ENCODE measurements around the gene ZIC1.

Gene ZIC1

GRCh38 chr3:147409143-147410115, at the start of gene ZIC1:
Gene ZIC1, plus strand, starts transcription at chr3:147409365. Its CDS starts 748 bp downstream, at chr3:147410113.
- DNase-seq (ENCODE audit: low spot score), result no peak

DNA sequence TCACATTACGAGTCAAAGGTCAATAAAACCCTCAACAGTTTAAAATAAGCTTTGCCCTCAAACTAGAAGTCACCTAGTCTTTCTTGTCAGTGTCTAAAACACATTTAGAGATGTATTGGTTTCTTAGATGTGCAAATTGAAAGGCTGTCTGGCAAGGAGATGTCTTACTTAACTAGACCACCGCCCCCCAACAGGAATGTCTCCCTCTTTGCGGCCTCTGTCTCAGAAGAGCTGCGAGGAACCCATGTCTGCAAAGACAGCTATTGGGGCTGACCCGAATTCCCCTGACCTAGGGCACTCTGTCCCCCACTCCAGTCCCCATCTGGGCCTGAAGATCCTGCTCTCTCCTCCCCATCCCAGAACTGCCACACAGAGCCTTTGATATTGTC, 49.1 kb upstream of the ZIC1 start:
- DNase-seq (ENCODE audit: low spot score), result no peak

- DNase-seq (ENCODE audit: low spot score), result no peak
Observed at GRCh38 chr3:147360646-147361453, 48.3 kb upstream of the ZIC1 start.

DNA sequence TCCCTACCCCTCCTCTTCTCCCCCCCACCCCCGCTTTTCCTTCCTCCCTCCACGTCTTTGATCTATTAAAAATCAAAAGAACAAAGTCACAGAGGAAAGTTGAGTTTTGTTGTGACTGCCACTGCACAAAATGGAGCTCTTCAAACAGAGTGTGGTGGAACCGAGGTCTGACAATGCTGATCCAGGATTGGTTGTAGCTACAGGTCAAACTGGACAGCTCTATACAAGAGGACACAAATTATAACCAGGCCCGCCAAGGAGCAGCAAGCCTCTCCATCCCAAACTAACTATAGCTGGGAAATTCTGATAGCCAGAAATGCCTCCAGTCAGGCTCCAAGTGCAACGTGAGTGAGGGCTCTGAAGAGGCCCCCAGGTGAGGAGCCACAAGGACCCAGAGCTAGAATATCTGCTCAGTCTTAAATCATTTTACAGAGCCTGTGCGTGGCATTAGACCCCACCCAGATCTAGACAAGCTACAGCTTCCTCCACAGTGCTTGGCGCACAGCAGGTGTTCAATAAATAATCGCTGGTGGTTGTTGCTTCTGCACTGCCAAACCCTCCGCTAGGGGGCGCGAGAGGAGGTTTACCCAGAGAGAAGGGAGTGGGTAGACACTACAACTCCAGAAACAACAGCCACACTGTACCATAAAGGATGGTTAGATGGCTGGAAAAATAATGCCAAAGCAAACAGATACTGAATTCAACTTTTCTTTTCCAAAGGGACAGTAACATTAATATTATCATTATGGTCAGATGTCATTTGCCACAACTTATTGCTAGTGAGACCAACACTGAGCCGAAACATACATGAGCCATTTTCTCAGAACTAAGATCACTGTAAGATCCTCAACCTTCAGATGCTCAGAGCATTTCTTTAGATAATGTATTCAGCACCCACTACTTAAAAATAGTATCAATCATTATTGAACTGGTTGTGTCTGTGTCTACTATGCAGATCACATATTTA, 47.4 kb upstream of the ZIC1 start:
- peak; percentile 33 for DNase-seq (ENCODE audit: low spot score)

- DNase-seq (ENCODE audit: low spot score), result no peak
Observed at GRCh38 chr3:147364771-147365170, 44.4 kb upstream of the ZIC1 start.

- no peak for DNase-seq (ENCODE audit: low spot score)
Observed at GRCh38 chr3:147365196-147366115, 43.7 kb upstream of the ZIC1 start.

GRCh38 chr3:147367676-147368075, 41.5 kb upstream of the ZIC1 start:
- no peak for DNase-seq (ENCODE audit: low spot score)

GRCh38 chr3:147368151-147368550, 41.0 kb upstream of the ZIC1 start:
- no peak for DNase-seq (ENCODE audit: low spot score)

GRCh38 chr3:147368561-147369221, 40.5 kb upstream of the ZIC1 start:
- no peak for DNase-seq (ENCODE audit: low spot score)

- no peak for DNase-seq (ENCODE audit: low spot score)
Observed at GRCh38 chr3:147369231-147369630, 39.9 kb upstream of the ZIC1 start.

DNA sequence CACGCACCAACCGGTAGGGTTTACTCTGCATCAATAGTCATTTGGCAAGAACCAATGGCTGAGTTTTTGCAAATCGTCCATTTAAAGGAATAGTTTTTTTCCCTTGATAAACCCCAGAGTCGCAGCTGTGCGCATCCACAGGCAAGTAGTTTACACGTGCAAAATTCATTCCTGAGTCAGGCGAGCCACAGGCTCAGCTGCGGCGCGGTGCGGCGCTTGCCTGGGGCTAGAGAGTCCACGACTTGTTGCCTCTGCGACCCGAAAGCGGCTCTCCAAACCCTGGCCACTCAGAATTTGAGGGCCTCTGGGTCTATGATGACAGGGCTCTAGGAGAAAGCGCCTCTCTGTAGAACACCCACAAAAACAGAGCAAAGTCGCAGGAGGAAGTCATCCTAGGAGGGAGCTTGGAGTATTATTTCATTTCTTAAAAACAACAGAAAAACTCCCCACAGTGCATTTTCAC, 39.5 kb upstream of the ZIC1 start:
- DNase-seq (ENCODE audit: low spot score), result no peak

GRCh38 chr3:147370349-147370748, 38.8 kb upstream of the ZIC1 start:
- no peak for DNase-seq (ENCODE audit: low spot score)

DNA sequence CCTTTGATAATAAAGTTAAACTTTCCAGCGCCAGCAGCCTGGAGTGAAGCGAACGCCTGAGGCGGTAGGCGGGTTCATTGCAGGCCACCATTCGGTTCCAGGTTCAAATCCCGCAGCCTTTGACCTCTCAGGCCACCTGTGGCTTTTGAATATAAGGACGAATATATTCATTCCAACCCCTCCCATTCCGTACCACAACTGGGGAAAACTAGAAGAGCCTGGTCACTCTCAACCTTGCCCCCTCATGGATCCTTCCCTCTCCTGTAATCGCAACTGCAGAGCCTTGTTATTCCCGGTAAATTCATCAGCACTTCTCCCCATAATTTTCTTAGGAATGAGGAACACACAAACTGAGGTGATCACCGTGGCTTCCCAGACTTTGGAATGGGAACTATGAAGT, 38.0 kb upstream of the ZIC1 start:
- DNase-seq (ENCODE audit: low spot score), result no peak

- no peak for DNase-seq (ENCODE audit: low spot score)
Observed at GRCh38 chr3:147371771-147372340, 37.3 kb upstream of the ZIC1 start.

- DNase-seq (ENCODE audit: low spot score), result no peak
Observed at GRCh38 chr3:147372525-147373027, 36.6 kb upstream of the ZIC1 start.

DNA sequence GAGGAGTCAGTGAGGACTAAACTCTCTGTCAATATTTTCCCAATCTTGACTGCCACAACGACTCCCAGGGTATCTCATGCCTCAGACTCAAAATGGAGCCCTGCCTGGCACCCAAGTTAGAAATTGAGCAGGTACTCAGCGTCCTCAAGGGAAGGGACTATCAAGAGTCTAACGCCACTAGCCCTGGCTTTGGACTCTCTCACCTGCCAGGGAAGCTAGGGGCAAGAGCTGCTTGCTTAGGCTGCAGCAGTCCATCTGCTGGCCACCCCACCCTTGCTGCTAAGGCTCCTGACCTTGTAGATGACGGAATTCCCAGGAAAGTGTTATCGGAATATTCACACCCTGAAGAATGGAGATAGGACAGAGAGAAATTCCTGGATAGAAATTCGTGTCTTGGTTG, 35.9 kb upstream of the ZIC1 start:
- no peak for DNase-seq (ENCODE audit: low spot score)

GRCh38 chr3:147377412-147378367, 31.5 kb upstream of the ZIC1 start:
- no peak for DNase-seq (ENCODE audit: low spot score)

DNA sequence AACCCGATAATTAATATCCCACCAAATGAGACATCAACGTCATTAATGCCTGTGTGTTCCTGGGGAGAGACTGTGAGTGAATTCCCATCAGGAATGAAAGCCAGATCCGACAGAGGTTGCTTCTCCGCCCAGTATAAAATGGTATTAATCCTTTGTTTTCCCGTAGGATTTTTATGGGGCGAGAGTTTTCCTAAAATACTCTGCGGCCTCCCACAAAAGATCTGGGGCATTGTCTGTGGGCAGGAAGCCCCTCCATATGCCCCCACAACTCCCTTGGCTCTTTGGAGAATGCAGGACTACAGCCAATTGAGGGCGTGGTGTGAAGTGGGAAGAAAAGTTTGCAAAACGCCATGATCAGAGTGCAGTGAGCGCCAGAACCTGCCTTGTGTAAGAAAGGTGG, 29.5 kb upstream of the ZIC1 start:
- no peak for DNase-seq (ENCODE audit: low spot score)
